Measurements from ENCODE around the gene B4GALT2.

- no peak for TF ChIP-seq EZH2phosphoT487 (IDR thresholded peaks at IDR 0.05)
- TF ChIP-seq, protein P1, sequence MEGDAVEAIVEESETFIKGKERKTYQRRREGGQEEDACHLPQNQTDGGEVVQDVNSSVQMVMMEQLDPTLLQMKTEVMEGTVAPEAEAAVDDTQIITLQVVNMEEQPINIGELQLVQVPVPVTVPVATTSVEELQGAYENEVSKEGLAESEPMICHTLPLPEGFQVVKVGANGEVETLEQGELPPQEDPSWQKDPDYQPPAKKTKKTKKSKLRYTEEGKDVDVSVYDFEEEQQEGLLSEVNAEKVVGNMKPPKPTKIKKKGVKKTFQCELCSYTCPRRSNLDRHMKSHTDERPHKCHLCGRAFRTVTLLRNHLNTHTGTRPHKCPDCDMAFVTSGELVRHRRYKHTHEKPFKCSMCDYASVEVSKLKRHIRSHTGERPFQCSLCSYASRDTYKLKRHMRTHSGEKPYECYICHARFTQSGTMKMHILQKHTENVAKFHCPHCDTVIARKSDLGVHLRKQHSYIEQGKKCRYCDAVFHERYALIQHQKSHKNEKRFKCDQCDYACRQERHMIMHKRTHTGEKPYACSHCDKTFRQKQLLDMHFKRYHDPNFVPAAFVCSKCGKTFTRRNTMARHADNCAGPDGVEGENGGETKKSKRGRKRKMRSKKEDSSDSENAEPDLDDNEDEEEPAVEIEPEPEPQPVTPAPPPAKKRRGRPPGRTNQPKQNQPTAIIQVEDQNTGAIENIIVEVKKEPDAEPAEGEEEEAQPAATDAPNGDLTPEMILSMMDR (IDR thresholded peaks at IDR 0.05) = no peak
These were observed 58.1 kb downstream of the B4GALT2 start for GRCh38 chr1:44037154-44037553.
